Osteoblast (primary cell): ENCODE data around the gene NOXRED1. TPM values are rescaled to one million over a fixed set of nuclear protein-coding genes. Genes with fewer than 3 reads are reported as not detected.

ENCODE experiments used
- DNase-seq: peaks from one replicate; pipeline ENCODE4 v3.0.0; 2011; ENCODE audit warnings: low spot score, mixed read lengths; ENCODE audit not compliant: insufficient read length; ENCODE audit errors: missing footprints
- H2AFZ ChIP-seq: 2 replicates; pipeline ENCODE4 v1.6.0; 2011; ENCODE audit warnings: mild to moderate bottlenecking, low read length
- H3K27ac ChIP-seq: 2 replicates; pipeline ENCODE4 v1.5.1; 2011; ENCODE audit warnings: mild to moderate bottlenecking, low read depth, low read length, moderate library complexity
- H3K27me3 ChIP-seq: 2 replicates; pipeline ENCODE4 v1.6.0; 2012; ENCODE audit warnings: mild to moderate bottlenecking, control low read depth, inconsistent platforms, low read length, moderate library complexity; ENCODE audit not compliant: insufficient read depth
- H3K36me3 ChIP-seq: 2 replicates; pipeline ENCODE4 v1.5.1; 2011; ENCODE audit warnings: mild to moderate bottlenecking, low read length, control low read depth, moderate library complexity; ENCODE audit not compliant: insufficient read depth
- H3K4me1 ChIP-seq: 2 replicates; pipeline ENCODE4 v1.5.1; 2011; ENCODE audit warnings: mild to moderate bottlenecking, low read length, control low read depth, moderate library complexity; ENCODE audit not compliant: insufficient read depth
- H3K4me2 ChIP-seq: 2 replicates; pipeline ENCODE4 v1.6.0; 2011; ENCODE audit warnings: mild to moderate bottlenecking, low read length; ENCODE audit not compliant: insufficient read depth
- H3K4me3 ChIP-seq: fragments of 200-600 bp; sonication (generic); 3 replicates; pipeline ENCODE4 v1.5.1; 2012; ENCODE audit warnings: mild to moderate bottlenecking, low read length, inconsistent platforms; ENCODE audit not compliant: insufficient read depth
- H3K79me2 ChIP-seq: 2 replicates; pipeline ENCODE4 v1.6.0; 2012; ENCODE audit warnings: mild to moderate bottlenecking, low read length, control low read depth, inconsistent platforms; ENCODE audit not compliant: insufficient read depth
- H3K9me3 ChIP-seq: 2 replicates; pipeline ENCODE4 v1.5.1; 2011; ENCODE audit warnings: low read depth, low read length, control low read depth
- H4K20me1 ChIP-seq: 2 replicates; pipeline ENCODE4 v1.6.0; 2012; ENCODE audit warnings: mild to moderate bottlenecking, low read length, control low read depth; ENCODE audit not compliant: insufficient read depth
- total RNA-seq: library from RNA; depleted of rRNA; stranded (reverse); fragments of >200 nt; gene quantifications from 2 replicates; pipeline ENCODE4 v1.2.3, GENCODE V29; 2012
- TF ChIP-seq, protein P1 (sequence below): IDR thresholded peaks from 2 replicates; pipeline ENCODE4 v1.5.1; 2011; ENCODE audit warnings: mild to moderate bottlenecking, low read depth, low read length, moderate library complexity; ENCODE audit errors: extremely low read depth

NOXRED1 gene
- total RNA-seq, 1 donor, result 0.36 TPM

- peaks cover 33% of the 10 kb centered on the region for H3K79me2 ChIP-seq
- TF ChIP-seq, protein P1, sequence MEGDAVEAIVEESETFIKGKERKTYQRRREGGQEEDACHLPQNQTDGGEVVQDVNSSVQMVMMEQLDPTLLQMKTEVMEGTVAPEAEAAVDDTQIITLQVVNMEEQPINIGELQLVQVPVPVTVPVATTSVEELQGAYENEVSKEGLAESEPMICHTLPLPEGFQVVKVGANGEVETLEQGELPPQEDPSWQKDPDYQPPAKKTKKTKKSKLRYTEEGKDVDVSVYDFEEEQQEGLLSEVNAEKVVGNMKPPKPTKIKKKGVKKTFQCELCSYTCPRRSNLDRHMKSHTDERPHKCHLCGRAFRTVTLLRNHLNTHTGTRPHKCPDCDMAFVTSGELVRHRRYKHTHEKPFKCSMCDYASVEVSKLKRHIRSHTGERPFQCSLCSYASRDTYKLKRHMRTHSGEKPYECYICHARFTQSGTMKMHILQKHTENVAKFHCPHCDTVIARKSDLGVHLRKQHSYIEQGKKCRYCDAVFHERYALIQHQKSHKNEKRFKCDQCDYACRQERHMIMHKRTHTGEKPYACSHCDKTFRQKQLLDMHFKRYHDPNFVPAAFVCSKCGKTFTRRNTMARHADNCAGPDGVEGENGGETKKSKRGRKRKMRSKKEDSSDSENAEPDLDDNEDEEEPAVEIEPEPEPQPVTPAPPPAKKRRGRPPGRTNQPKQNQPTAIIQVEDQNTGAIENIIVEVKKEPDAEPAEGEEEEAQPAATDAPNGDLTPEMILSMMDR, result no peak
- H3K27ac ChIP-seq, result peak overlapping the region; percentile 83
Measured at GRCh38 chr14:77377502-77377844, 45.9 kb downstream of the NOXRED1 start.

GRCh38 chr14:77376771-77377501 is 46.4 kb downstream of the NOXRED1 start, which contains the start of the genes SAMD15 and TMED8:
Gene SAMD15 (plus strand): TSS chr14:77377379. CDS start chr14:77377419, 40 bp downstream.
Gene TMED8 (minus strand): TSS chr14:77377094. CDS start chr14:77377053, 41 bp downstream.
- H3K4me1 ChIP-seq, result peaks cover 23% of the 10 kb centered on the region
- peak; percentile 98 for DNase-seq
- H3K27me3 ChIP-seq, result no peaks in the 10 kb centered on the region
- peak within 1 kb of the TSS; percentile 100 for H2AFZ ChIP-seq
- H3K79me2 ChIP-seq, result peaks cover 33% of the 10 kb centered on the region
- TF ChIP-seq, protein P1, result peak; percentile 14
- no peaks in the 10 kb centered on the region for H3K36me3 ChIP-seq
- H3K4me2 ChIP-seq, result peak within 1 kb of the TSS; percentile 97
- H3K9me3 ChIP-seq, result no peaks in the 10 kb centered on the region
- H3K27ac ChIP-seq, result peak within 1 kb of the TSS; percentile 83
- peak within 1 kb of the TSS; percentile 89 for H3K4me3 ChIP-seq
- H4K20me1 ChIP-seq, result no peaks in the 10 kb centered on the region

More at GRCh38 chr14:77377502-77377844, 45.9 kb downstream of the NOXRED1 start:
- H4K20me1 ChIP-seq, result no peaks in the 10 kb centered on the region
- H2AFZ ChIP-seq, result peak overlapping the region; percentile 100
- no peak for DNase-seq
- H3K36me3 ChIP-seq, result no peaks in the 10 kb centered on the region
- peak overlapping the region; percentile 97 for H3K4me2 ChIP-seq
- H3K4me3 ChIP-seq, result peak overlapping the region; percentile 89
- no peaks in the 10 kb centered on the region for H3K27me3 ChIP-seq
- no peaks in the 10 kb centered on the region for H3K9me3 ChIP-seq
- peaks cover 18% of the 10 kb centered on the region for H3K4me1 ChIP-seq

GRCh38 chr14:77375973-77376770 is 47.2 kb downstream of the NOXRED1 start:
- Histone ChIP-seq H3K9me3 (no peaks in the 10 kb centered on the region), H2AFZ (peak overlapping the region; percentile 100), H3K36me3 (no peaks in the 10 kb centered on the region), H3K4me1 (peaks cover 24% of the 10 kb centered on the region), H3K4me2 (peak overlapping the region; percentile 97), H3K79me2 (peaks cover 33% of the 10 kb centered on the region), H4K20me1 (no peaks in the 10 kb centered on the region), H3K4me3 (peak overlapping the region; percentile 89), H3K27ac (peak overlapping the region; percentile 83), H3K27me3 (no peaks in the 10 kb centered on the region)
- DNase-seq, result peak; percentile 60
- TF ChIP-seq, protein P1, result no peak
